Kidney epithelial cell (primary cell): ENCODE data around the gene PISD. TPM values are rescaled to one million over a fixed set of nuclear protein-coding genes. Genes with fewer than 3 reads are reported as not detected.
"Not testable (repeated sequence)": the region's sequence is repeated elsewhere in the genome, so short reads cannot be mapped to it uniquely, and the experiment has no call there.

Experiments
- DNase-seq: peaks from one replicate; pipeline ENCODE4 v3.0.0-alpha.2; 2010; ENCODE audit warnings: low read depth
- H3K27me3 ChIP-seq: 2 replicates; pipeline ENCODE4 v1.6.0; 2011; ENCODE audit warnings: low read length; ENCODE audit not compliant: control insufficient read depth, insufficient read depth
- H3K36me3 ChIP-seq: 2 replicates; pipeline ENCODE4 v1.5.1; 2011; ENCODE audit warnings: low read length; ENCODE audit not compliant: control insufficient read depth, insufficient read depth
- H3K4me3 ChIP-seq: 2 replicates; pipeline ENCODE4 v1.5.1; 2011; ENCODE audit warnings: low read depth, mild to moderate bottlenecking, control low read depth, low read length
- CTCF ChIP-seq: IDR thresholded peaks from 2 replicates; pipeline ENCODE4 v1.5.1; 2011; ENCODE audit warnings: mild to moderate bottlenecking, moderate library complexity, low read length, control low read depth, inconsistent platforms; ENCODE audit not compliant: insufficient read depth, poor library complexity, severe bottlenecking
- total RNA-seq: library from RNA; depleted of rRNA; stranded (reverse); fragments of >200 nt; gene quantifications from 2 replicates; pipeline ENCODE4 v1.2.3, GENCODE V29; 2015

The PISD gene
- total RNA-seq, 1 donor from 2014 or later, result 88.3 TPM

- TF ChIP-seq CTCF, result no peak
- Histone ChIP-seq H3K4me3 (no peak overlapping the region), H3K27me3 (no peaks in the 10 kb centered on the region), H3K36me3 (no peaks in the 10 kb centered on the region)
- no peak for DNase-seq
Measured at GRCh38 chr22:31604137-31604705, 57.8 kb downstream of the PISD start.

GRCh38 chr22:31603574-31603973 lies 58.4 kb downstream of the PISD start:
- no peaks in the 10 kb centered on the region for H3K27me3 ChIP-seq
- no peaks in the 10 kb centered on the region for H3K36me3 ChIP-seq
- H3K4me3 ChIP-seq, result no peak overlapping the region
- no peak for TF ChIP-seq CTCF
- DNase-seq, result no peak

GRCh38 chr22:31603081-31603525 lies 58.9 kb downstream of the PISD start:
- H3K27me3 ChIP-seq, result no peaks in the 10 kb centered on the region
- no peaks in the 10 kb centered on the region for H3K36me3 ChIP-seq
- no peak overlapping the region for H3K4me3 ChIP-seq
- DNase-seq, result no peak
- TF ChIP-seq CTCF, result no peak

GRCh38 chr22:31602259-31602952 lies 59.6 kb downstream of the PISD start:
- Histone ChIP-seq H3K27me3 (no peaks in the 10 kb centered on the region), H3K4me3 (no peak overlapping the region), H3K36me3 (no peaks in the 10 kb centered on the region)
- TF ChIP-seq CTCF, result no peak
- peak; percentile 68 for DNase-seq

- DNase-seq, result no peak
- H3K27me3 ChIP-seq, result no peaks in the 10 kb centered on the region
- H3K4me3 ChIP-seq, result no peak overlapping the region
- no peaks in the 10 kb centered on the region for H3K36me3 ChIP-seq
- TF ChIP-seq CTCF, result no peak
Measured at GRCh38 chr22:31595271-31595670, 66.7 kb downstream of the PISD start.

- not testable (repeated sequence) for H3K4me3 ChIP-seq, H3K36me3 ChIP-seq, H3K27me3 ChIP-seq, DNase-seq
Measured at GRCh38 chr22:31590161-31590560, 71.9 kb downstream of the PISD start.
